Non-pigmented ciliary epithelial cell (primary cell): ENCODE data around the gene NUF2.
"Not testable (repeated sequence)": the region's sequence is repeated elsewhere in the genome, so short reads cannot be mapped to it uniquely, and the experiment has no call there.

Source experiments
- DNase-seq: peaks from one replicate; pipeline ENCODE4 v3.0.0-alpha.2; 2010; ENCODE audit warnings: low read depth

NUF2 gene

DNA sequence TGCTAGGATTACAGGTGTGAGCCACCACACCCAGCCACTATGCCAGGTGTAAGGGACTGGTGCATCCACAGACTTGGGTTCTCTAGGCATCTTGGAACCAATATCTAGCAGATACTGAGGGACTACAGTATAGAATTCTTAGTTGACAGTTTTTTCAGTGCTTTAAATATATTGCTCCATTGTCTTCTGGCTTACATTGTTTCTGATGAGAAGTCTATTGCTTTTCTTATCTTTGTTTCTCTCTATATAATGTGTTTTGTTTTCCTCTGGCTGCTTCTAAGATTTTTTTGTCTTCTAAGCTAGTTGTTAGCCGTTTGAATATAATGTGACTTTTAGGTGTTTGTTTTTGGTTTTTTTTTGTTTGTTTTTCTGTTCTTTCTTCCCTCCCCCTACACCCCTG is 13.5 kb downstream of the NUF2 start:
- DNase-seq: no peak

GRCh38 chr1:163337631-163338030 is 15.9 kb downstream of the NUF2 start:
- no peak for DNase-seq

GRCh38 chr1:163346326-163346870 is 24.6 kb downstream of the NUF2 start:
- DNase-seq: no peak

DNA sequence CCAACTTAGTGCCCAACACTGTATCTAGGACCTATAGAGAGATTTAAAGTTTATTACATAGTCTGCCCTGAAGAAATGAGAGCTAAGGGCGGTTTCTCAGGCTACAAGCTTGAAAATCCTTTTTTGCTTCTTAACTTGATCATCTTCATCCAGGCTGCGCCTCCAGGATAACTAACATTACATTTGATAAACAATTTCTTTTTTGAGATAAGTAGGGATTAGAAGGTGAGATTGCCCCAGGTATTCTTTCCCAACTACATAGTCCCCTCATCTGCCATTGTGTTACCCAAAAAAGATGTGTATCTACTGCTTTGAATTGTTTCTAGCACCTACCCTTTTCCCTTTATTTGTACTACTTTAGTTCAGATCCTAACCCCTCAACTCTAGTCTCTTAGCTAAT is 25.4 kb downstream of the NUF2 start:
- no peak for DNase-seq

GRCh38 chr1:163351912-163352311 is 30.2 kb downstream of the NUF2 start:
- DNase-seq: no peak

DNA sequence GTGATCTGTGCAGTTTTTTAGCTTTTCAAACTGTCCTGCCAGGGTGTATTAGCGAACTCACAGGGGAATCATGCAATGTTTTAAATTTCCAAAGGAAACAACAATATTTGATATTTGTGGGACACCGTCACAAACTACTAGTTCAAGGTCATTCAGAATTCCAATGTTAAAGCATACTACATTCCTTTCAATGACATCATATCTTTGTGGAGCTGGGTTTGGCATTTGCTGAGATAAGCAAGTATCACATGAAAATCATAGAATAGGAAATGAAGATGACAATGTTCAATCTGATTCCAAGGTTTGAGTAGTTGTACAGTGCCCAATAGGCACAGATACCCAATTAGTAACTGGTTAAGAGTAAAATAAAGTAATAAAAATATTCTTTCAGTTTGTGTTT is 35.6 kb downstream of the NUF2 start:
- DNase-seq: no peak

GRCh38 chr1:163358172-163358571 is 36.4 kb downstream of the NUF2 start:
- not testable (repeated sequence) for DNase-seq

GRCh38 chr1:163361123-163361934 is 39.6 kb downstream of the NUF2 start:
- no peak for DNase-seq

DNA sequence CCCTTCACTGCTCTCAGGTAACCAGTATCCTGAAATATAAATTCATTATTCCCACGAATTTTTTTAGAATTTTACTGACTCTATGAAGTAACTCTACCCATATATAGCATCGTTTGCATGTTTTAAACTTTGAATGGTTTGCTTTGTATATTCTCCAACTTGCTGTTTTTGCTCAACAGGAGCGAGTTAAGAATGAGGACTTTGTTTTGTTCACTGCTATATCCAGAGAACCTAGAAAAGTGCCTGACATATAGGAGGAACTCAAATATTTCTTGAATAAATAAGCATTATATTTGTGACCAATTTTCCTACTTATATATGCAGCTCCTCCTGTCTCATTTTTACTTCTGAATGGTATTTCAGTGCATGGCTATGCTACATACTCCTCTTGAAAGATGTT is 43.4 kb downstream of the NUF2 start:
- no peak for DNase-seq

DNA sequence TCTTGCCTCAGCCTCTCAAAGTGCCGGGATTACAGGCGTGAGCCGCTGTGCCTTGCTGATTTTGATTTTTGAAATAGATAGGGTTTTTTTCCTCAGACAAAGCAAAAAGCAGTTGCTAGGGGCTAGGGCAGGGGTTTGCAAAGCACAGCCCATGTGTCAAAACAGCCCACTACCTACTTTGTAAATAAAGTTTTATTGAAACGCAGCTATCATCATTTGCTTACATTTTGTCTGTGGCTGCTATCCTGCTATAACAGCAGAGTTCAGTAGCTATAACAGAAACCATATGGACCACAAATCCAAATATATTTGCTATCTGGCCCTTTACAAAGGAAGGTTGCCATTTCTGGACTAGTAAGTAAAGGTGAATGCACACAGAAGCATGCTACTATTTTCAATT is 44.8 kb downstream of the NUF2 start:
- no peak for DNase-seq

- DNase-seq: no peak
Measured at GRCh38 chr1:163367721-163368120, 46.0 kb downstream of the NUF2 start.

DNA sequence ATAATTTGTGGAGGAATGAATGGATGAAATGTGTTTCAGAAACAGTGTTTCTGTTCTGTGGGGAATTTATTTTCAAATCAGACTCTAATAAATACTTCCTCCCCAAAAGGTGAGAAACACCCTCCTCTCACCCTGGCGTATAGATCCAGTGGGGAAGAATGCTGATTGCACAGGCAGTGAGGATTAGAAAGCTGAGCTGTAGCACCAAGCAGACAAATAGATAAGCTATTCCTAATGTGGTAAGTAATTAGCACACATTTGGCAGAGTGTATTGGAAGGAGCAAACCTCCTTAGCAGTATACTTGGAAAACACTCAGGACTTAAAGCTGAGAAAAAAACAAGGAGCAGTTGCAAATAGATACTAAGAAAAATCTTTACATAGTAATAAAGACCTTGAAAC is 50.8 kb downstream of the NUF2 start:
- no peak for DNase-seq

- DNase-seq: no peak
Measured at GRCh38 chr1:163378554-163378953, 56.8 kb downstream of the NUF2 start.

GRCh38 chr1:163379801-163380200 is 58.0 kb downstream of the NUF2 start:
- DNase-seq: no peak

GRCh38 chr1:163381487-163382184 is 59.9 kb downstream of the NUF2 start:
- DNase-seq: no peak

DNA sequence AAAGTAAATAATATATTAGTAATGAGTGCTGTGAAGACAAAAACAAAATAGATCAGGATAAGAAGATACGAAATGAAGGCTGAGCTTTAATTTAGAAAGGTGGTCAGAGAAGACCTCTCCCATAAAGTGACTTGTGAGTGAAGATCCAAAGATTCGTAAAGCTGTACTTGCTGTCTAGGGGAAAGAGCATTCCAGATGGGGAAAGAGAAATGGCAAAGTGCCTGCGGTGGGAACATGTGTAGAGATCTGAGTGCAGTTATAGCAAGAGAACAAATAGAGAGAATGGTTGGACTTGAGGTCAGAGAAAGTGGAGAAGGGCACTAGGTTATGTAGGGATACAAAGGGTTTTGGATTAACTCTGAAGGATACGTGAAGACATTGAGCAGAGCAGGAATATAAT is 60.6 kb downstream of the NUF2 start:
- no peak for DNase-seq

DNA sequence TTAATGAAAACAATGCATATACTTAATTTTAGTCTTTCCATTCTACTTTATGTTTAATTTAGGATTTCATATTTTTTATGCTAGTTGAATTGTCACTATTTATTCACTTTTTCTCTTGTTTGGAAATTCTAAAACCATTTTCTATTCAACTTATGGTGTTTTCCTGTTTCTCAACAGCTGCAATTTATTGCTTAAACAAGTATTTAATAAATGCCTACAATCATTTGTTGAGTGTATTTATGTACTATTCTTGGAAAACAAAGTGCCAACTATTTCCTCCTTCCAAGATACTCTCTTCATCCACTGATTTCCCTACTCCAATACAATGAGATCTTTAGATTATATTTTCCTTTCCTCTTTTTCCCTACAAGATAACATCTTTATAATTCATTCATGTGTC is 65.4 kb downstream of the NUF2 start:
- no peak for DNase-seq

DNA sequence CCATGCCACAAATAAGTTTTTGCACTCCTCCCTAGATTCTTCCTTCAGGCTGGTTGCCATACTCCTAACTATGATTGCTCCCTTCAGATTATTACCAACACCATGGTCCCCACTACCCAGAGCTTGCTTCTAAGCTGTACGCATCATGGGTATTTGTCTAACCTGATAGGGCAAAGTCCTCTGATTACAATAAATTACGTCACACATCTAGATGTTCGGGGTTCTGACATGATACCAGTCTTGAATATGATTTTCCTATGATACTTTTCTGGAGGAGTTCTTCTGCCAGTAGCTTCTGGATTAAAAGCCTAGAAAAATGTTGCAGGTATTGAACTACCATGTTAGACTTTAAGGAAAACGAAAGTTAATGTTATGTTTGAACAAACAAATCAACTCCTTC is 67.2 kb downstream of the NUF2 start:
- no peak for DNase-seq

DNA sequence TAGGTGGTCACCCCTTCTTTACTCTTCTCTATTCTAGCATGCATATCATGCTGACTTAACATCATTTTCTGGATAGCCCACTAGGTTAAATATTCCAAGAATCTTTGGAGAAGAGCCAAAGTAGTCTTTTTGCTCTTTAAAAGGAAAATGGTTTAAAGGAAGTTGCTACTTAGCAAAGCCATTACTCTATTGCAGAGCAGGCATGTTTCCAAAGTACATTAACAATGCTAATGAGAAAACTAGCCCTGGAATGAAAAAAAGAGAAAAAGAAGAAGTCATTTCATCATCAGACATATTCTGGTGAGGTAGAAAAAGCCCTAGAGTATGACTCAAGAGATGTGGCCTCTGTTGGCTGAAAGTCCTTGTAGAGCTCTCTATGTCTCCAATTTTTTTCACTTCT is 74.0 kb downstream of the NUF2 start:
- no peak for DNase-seq

DNA sequence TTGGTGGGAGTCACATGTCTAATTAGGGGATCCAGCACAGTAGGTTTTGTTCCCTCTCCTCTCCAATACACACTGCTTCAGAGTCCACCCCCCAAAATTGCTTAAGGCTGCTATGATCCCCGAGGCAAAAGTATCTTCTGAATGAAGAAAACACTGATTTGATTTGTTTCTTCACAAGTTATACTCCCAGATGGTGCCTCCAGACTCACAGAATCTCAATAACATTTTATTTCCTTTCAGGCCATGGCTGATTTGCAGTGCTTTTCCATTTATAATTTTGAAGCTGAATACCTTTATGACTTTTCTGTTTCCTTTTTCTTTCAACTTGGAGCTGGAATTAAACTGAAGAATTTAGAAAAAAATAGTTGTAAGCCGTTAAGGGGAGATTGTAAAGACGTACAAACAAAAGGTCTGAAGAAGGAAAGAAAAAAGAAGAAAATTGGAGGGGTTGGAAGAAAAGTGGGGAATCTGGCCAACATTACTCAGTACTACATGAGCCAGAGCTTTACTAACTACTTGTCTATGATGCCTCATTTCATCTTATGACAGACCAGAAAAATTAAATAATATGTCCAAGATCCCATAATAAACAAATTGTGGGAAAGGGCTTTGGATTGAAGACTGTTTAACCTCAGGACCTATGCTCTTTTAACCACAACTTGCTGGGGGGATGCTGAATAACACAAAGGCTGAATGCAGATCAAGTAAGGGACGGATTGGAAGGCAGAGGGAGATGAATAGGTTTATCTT is 75.9 kb downstream of the NUF2 start:
- DNase-seq: no peak

DNA sequence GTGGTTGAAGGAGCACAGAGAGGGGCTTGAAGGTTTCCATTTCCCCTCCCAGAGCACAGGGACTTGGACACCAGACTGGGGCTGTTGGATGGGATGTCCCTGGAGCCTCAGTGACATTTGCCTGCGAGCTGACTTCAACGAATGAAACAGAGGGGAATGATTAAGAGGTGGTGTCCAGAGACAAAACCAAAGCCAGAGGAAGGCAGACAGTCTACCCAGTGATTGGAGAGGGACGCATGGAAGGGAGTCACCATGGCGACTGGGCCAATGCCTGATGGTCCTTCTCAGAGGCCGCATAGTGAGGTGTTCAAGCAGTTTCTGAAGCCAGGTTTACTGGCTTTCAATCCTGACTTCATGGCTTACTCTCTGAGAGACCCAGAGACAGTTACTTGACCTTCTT is 77.2 kb downstream of the NUF2 start:
- DNase-seq: no peak

DNA sequence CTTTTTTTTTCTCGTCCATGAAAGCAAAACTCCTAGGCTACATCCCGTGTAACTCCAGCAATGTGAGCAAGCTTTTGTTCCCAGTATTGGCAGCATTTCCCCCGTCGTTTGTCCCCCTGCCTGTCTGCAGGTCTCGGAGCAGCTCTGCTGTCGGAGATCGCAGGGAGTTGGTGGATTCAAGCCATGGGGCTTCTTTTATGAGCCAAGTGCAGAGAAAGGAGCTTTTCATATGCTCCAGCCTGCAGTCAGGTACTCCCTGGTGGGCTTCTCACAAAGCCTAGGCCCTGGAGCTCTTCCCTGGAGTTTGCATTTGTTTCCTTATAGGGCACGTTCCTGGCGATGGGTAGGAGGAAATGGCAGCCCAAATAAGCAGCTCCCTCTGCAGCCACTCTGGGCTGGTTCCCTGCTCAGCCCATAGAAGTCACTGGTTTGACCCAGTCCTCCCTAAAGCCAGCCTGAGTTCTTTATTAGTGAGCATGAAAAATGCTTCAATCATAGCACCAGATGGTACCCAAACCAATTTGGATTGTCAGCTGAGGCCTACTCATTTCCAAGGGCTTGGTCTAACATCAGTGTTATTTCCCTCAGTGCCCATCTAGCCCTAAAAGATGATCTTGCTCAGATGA is 78.3 kb downstream of the NUF2 start:
- DNase-seq: no peak
